Measurements from ENCODE around the gene PTCH2. TPM values are rescaled to one million over a fixed set of nuclear protein-coding genes. Genes with fewer than 3 reads are reported as not detected.
A peak's percentile ranks its signal among the peaks of the same experiment; 100 is the strongest.
"Not testable (repeated sequence)": the region's sequence is repeated elsewhere in the genome, so short reads cannot be mapped to it uniquely, and the experiment has no call there.

PTCH2 gene
- total RNA-seq, 1 donor from 2014 or later: under 0.01 TPM

- DNase-seq (ENCODE audit: low read depth in 2 of 2): peak in 1 of 2 donors; percentile 52
These were observed 40.6 kb downstream of the PTCH2 start for GRCh38 chr1:44802306-44803061.

- DNase-seq (ENCODE audit: low read depth in 2 of 2): peak in 1 of 2 donors; percentile 41
These were observed 41.4 kb downstream of the PTCH2 start for GRCh38 chr1:44801491-44802305.

GRCh38 chr1:44799770-44800584, 43.1 kb downstream of the PTCH2 start, which contains the start of gene PLK3:
Gene PLK3, plus strand, starts transcription at chr1:44800377. Its CDS starts 87 bp downstream, at chr1:44800464.
- peak; percentile 99 for DNase-seq (ENCODE audit: low read depth in 2 of 2)

- no peak for DNase-seq (ENCODE audit: low read depth in 2 of 2)
These were observed 44.3 kb downstream of the PTCH2 start for GRCh38 chr1:44798481-44799365.

- not testable (repeated sequence) for DNase-seq (ENCODE audit: low read depth in 2 of 2)
These were observed 45.2 kb downstream of the PTCH2 start for GRCh38 chr1:44797886-44798285.

GRCh38 chr1:44792736-44793502, 50.1 kb downstream of the PTCH2 start:
- DNase-seq (ENCODE audit: low read depth in 2 of 2): no peak

- no peak for DNase-seq (ENCODE audit: low read depth in 2 of 2)
These were observed 51.9 kb downstream of the PTCH2 start for GRCh38 chr1:44790968-44791801.

- no peak for DNase-seq (ENCODE audit: low read depth in 2 of 2)
These were observed 54.8 kb downstream of the PTCH2 start, which contains the start of gene BEST4 for GRCh38 chr1:44788120-44788860. Gene BEST4, minus strand, starts transcription at chr1:44788170. Its CDS starts 465 bp downstream, at chr1:44787705.

- DNase-seq (ENCODE audit: low read depth in 2 of 2): no peak
These were observed 55.5 kb downstream of the PTCH2 start for GRCh38 chr1:44787506-44787905.

- no peak for DNase-seq (ENCODE audit: low read depth in 2 of 2)
These were observed 56.1 kb downstream of the PTCH2 start for GRCh38 chr1:44786841-44787426.

- DNase-seq (ENCODE audit: low read depth in 2 of 2): peak; percentile 67 to 80
These were observed 56.8 kb downstream of the PTCH2 start for GRCh38 chr1:44786138-44786840.

GRCh38 chr1:44785501-44786137, 57.4 kb downstream of the PTCH2 start:
- no peak for DNase-seq (ENCODE audit: low read depth in 2 of 2)

- DNase-seq (ENCODE audit: low read depth in 2 of 2): no peak
These were observed 58.0 kb downstream of the PTCH2 start for GRCh38 chr1:44785029-44785380.

GRCh38 chr1:44784094-44785028, 58.7 kb downstream of the PTCH2 start:
- no peak for DNase-seq (ENCODE audit: low read depth in 2 of 2)

GRCh38 chr1:44783697-44784093, 59.4 kb downstream of the PTCH2 start:
- DNase-seq (ENCODE audit: low read depth in 2 of 2): no peak
